ENCODE data around the gene CDK5R2. TPM values are rescaled to one million over a fixed set of nuclear protein-coding genes. Genes with fewer than 3 reads are reported as not detected.

CDK5R2 gene
- total RNA-seq, result under 1 TPM in 1 of 4 donors, not detected in 3; 0.39 TPM

GRCh38 chr2:218959141-218959731, at the start of gene CDK5R2:
TSS of gene CDK5R2 (plus strand) at chr2:218959666. CDS start at chr2:218959821, 155 bp downstream.
- Histone ChIP-seq H3K27me3 (peaks cover 43% of the 10 kb centered on the region), H3K9me3 (no peaks in the 10 kb centered on the region), H3K4me3 (replicated peaks in 1 of 3) (peak within 1 kb of the TSS in 1 of 3 donors; percentile 26), H3K36me3 (no peaks in the 10 kb centered on the region), H3K4me1 (peaks cover 0 to 22% of the 10 kb centered on the region in 2 donors), H3K27ac (no peak within 1 kb of the TSS)
- intact Hi-C loops (cut with DNase I), result no loop called here
- DNase-seq, result peak; percentile 48 to 52
- TF ChIP-seq CTCF (IDR thresholded peaks at IDR 0.05) (no peak), POLR2A (IDR thresholded peaks at IDR 0.05) (no peak)
- 2 to 4% methylated on average over 12 to 28 of the region's 37 CpGs for WGBS, 2 donors

- WGBS, 2 donors, result 90% methylated on average over 6 of the region's 6 CpGs
- peaks cover 4 to 9% of the 10 kb centered on the region in 2 donors for H3K4me1 ChIP-seq
Observed at GRCh38 chr2:218910741-218911140, 48.7 kb upstream of the CDK5R2 start.

GRCh38 chr2:218920504-218920903, 39.0 kb upstream of the CDK5R2 start:
- no peaks in the 10 kb centered on the region for H3K9me3 ChIP-seq
- DNase-seq, result no peak
- H3K4me3 ChIP-seq (replicated peaks in 1 of 3), result no peak overlapping the region
- no peaks in the 10 kb centered on the region for H3K36me3 ChIP-seq
- 90 to 96% methylated on average over 1 of the region's 1 CpG for WGBS, 2 donors
- no peaks in the 10 kb centered on the region for H3K27me3 ChIP-seq
- intact Hi-C loops (cut with DNase I), result no loop called here
- TF ChIP-seq CTCF (IDR thresholded peaks at IDR 0.05), result no peak
- TF ChIP-seq POLR2A (IDR thresholded peaks at IDR 0.05), result no peak
- no peaks in the 10 kb centered on the region for H3K4me1 ChIP-seq
- no peak overlapping the region for H3K27ac ChIP-seq

More at GRCh38 chr2:218910741-218911140, 48.7 kb upstream of the CDK5R2 start:
- TF ChIP-seq CTCF (IDR thresholded peaks at IDR 0.05) (no peak), POLR2A (IDR thresholded peaks at IDR 0.05) (no peak)
- Histone ChIP-seq H3K36me3 (no peaks in the 10 kb centered on the region), H3K9me3 (no peaks in the 10 kb centered on the region), H3K27ac (no peak overlapping the region), H3K27me3 (no peaks in the 10 kb centered on the region), H3K4me3 (replicated peaks in 1 of 3) (no peak overlapping the region)
- no peak for DNase-seq
- intact Hi-C loops (cut with DNase I), result no loop called here

- Histone ChIP-seq H3K4me3 (replicated peaks in 1 of 3) (no peak overlapping the region), H3K27me3 (no peaks in the 10 kb centered on the region), H3K36me3 (no peaks in the 10 kb centered on the region), H3K4me1 (no peaks in the 10 kb centered on the region), H3K9me3 (no peaks in the 10 kb centered on the region), H3K27ac (no peak overlapping the region)
- TF ChIP-seq POLR2A (IDR thresholded peaks at IDR 0.05) (no peak), CTCF (IDR thresholded peaks at IDR 0.05) (no peak)
- intact Hi-C loops (cut with DNase I), result no loop called here
- WGBS, 2 donors, result 83 to 94% methylated on average over 2 of the region's 2 CpGs
- DNase-seq, result no peak
Observed at GRCh38 chr2:218924757-218925156, 34.7 kb upstream of the CDK5R2 start.

- no peaks in the 10 kb centered on the region for H3K27me3 ChIP-seq
- H3K4me1 ChIP-seq, result no peaks in the 10 kb centered on the region
- H3K9me3 ChIP-seq, result no peaks in the 10 kb centered on the region
- no peak overlapping the region for H3K27ac ChIP-seq
- no peak overlapping the region for H3K4me3 ChIP-seq (replicated peaks in 1 of 3)
- no peak for DNase-seq
- no peaks in the 10 kb centered on the region for H3K36me3 ChIP-seq
- WGBS, 2 donors, result 78 to 81% methylated on average over 2 of the region's 2 CpGs
- TF ChIP-seq POLR2A (IDR thresholded peaks at IDR 0.05), result no peak
- TF ChIP-seq CTCF (IDR thresholded peaks at IDR 0.05), result no peak
- intact Hi-C loops (cut with DNase I), result no loop called here
Observed at GRCh38 chr2:218925434-218925833, 34.0 kb upstream of the CDK5R2 start.
